Testis (tissue), 3 donors: ENCODE data around the gene PRM3. TPM values are rescaled to one million over a fixed set of nuclear protein-coding genes. Genes with fewer than 3 reads are reported as not detected.

Experiments used
- DNase-seq: peaks from one replicate; pipeline ENCODE4 v3.0.0-alpha.2; 2019
- H3K27ac ChIP-seq, 2 donors: fragments of 200-600 bp; sonication (generic); one replicate each; pipeline ENCODE4 v1.5.1; 2019
- H3K27me3 ChIP-seq: fragments of 200-600 bp; sonication (generic); one replicate; pipeline ENCODE4 v1.5.1; 2019
- H3K36me3 ChIP-seq: fragments of 200-600 bp; sonication (generic); one replicate; pipeline ENCODE4 v1.5.1; 2017; ENCODE audit warnings: low read depth; ENCODE audit errors: missing control alignments
- H3K4me1 ChIP-seq: fragments of 200-600 bp; sonication (generic); one replicate; pipeline ENCODE4 v1.5.1; 2019
- H3K4me3 ChIP-seq, 2 donors: fragments of 200-600 bp; sonication (generic); one replicate each; pipeline ENCODE4 v1.5.1; 2017 to 2019
- H3K9me3 ChIP-seq: fragments of 200-600 bp; sonication (generic); one replicate; pipeline ENCODE4 v1.5.1; 2017
- POLR2A ChIP-seq: fragments of 450-650 bp; IDR thresholded peaks from one replicate; pipeline ENCODE4 v1.6.1; 2017; ENCODE audit warnings: antibody characterized with exemption, mild to moderate bottlenecking, moderate library complexity
- WGBS, 2 donors: methylation state at CpG; one replicate each; pipeline ENCODE4 v1.1.5; 2018; 5-methylcytosine and 5-hydroxymethylcytosine counted together
- intact Hi-C: fragments of 100-400 bp; cut with DNase I; formaldehyde crosslinking; loops from one replicate; pipeline ENCODE4 v1.15.1; 2023; ENCODE audit warnings: low total_unique reads
- polyA plus RNA-seq: library from polyadenylated mRNA; stranded (reverse); fragments of 350-450 nt; fragmentation: Illumina TruSeq; extraction: RNeasy Lipid Tissue Mini Kit (QIAGEN cat#74804); gene quantifications from one replicate; pipeline ENCODE4 v1.2.3, GENCODE V29; 2014; ENCODE audit warnings: low read depth, low replicate concordance; ENCODE audit not compliant: insufficient read depth
- total RNA-seq, 2 donors: library from RNA; depleted of rRNA; stranded (reverse); fragments of >200 nt; gene quantifications; one replicate each; pipeline ENCODE4 v1.2.3, GENCODE V29; 2016
- TF ChIP-seq, protein P1 (sequence below), 3 experiments: fragments of 450-650 bp in 2 of 3; fragments of 200-600 bp in 1 of 3; sonication (generic) in 1 of 3; IDR thresholded peaks; one replicate each; pipeline ENCODE4 v1.5.1; 2016 to 2019; ENCODE audit warnings: antibody characterized with exemption in 3 of 3, mild to moderate bottlenecking in 2 of 3, moderate library complexity in 1 of 3

PRM3 gene
- total and polyA plus RNA-seq, 3 donors from 2014 or later = 51.1 to 383 (median 109) TPM

DNA sequence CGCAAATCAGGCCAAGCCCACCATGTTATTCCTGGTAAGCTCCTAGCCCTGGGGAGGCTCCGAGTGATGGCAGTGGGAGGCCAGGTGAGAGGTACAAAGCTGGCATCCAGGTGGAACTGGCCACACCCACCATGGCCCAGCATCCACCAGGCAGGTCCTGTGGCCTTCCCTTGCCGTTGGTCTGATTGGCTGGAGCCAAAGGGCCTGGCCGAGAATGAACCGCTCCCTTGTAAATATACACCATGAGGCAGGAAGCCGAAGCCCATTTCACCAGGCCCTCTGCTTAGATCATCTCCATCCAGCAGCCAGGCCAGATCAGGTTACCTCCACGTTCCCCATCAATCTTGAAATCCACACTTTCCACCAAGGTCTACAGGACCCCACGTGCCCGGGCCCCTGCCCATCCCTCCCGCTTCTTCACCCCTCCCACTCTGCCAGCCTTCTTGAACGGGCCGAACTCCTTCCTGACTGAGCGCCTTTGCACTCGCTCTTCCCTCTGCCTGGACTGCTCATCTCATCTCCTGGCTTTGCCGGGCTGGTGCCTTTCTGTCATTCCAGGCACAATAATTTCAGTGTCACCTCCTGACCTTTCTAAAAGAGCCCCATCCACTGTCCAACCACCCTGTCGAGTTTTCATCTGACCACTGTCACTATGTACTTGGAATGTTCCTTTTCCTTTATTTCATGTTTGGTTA is 23.2 kb downstream of the PRM3 start:
- Histone ChIP-seq H3K4me1 (peaks cover 2% of the 10 kb centered on the region), H3K9me3 (no peaks in the 10 kb centered on the region), H3K27me3 (no peaks in the 10 kb centered on the region), H3K27ac (no peak overlapping the region), H3K4me3 (peak overlapping the region; percentile 48 to 56), H3K36me3 (no peaks in the 10 kb centered on the region)
- DNase-seq = no peak
- intact Hi-C loops = no loop called here
- 48 to 63% methylated on average over 11 to 16 of the region's 16 CpGs for WGBS, 2 donors
- TF ChIP-seq, protein P1, sequence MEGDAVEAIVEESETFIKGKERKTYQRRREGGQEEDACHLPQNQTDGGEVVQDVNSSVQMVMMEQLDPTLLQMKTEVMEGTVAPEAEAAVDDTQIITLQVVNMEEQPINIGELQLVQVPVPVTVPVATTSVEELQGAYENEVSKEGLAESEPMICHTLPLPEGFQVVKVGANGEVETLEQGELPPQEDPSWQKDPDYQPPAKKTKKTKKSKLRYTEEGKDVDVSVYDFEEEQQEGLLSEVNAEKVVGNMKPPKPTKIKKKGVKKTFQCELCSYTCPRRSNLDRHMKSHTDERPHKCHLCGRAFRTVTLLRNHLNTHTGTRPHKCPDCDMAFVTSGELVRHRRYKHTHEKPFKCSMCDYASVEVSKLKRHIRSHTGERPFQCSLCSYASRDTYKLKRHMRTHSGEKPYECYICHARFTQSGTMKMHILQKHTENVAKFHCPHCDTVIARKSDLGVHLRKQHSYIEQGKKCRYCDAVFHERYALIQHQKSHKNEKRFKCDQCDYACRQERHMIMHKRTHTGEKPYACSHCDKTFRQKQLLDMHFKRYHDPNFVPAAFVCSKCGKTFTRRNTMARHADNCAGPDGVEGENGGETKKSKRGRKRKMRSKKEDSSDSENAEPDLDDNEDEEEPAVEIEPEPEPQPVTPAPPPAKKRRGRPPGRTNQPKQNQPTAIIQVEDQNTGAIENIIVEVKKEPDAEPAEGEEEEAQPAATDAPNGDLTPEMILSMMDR (IDR thresholded peaks at IDR 0.05) = no peak
- TF ChIP-seq POLR2A = no peak

DNA sequence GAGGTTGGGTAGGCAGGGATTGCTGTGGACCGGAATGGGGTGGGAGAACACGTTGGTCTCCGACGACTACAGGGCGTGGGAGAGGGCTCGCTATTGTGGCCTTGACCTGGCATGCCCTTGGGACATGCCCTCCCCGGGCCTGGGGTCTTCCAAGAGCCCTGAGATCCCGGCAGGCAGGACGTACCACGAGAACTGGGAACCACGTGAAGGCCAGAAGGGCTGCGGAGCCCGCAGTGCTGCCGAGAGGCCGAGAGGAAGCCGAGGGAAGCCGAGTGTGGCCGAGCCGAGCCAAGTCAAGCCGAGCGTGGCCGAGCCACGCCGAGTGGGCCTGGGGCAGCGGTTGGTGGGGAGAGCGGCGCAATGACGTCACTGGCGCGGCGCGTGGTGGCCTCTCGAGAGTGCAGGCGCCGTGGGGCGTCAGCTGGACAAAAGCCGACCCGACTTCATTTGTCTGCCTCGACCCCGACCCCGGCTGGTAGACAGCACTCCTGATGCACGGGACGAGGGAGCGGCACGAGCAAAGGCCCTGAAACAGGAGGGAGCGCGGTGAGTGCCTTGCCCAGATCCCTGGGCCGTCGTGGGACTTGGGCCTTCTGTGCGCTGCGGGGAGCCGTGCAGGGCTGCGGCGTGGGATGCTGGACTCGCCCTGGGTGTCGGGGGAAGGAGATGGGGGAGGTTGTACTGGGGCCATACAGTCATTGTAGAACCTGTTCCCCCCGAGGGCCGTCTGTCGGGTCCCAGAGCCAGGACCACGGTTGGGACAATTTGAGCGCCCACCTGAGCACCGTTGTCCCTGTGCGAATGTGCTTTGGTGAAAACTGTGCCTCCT is 24.0 kb downstream of the PRM3 start:
- no peak overlapping the region for H3K27ac ChIP-seq
- TF ChIP-seq, protein P1 (IDR thresholded peaks at IDR 0.05) = no peak
- no peak for TF ChIP-seq POLR2A
- no peaks in the 10 kb centered on the region for H3K27me3 ChIP-seq
- peak; percentile 83 for DNase-seq
- 35 to 73% methylated on average over 11 to 63 of the region's 63 CpGs for WGBS, 2 donors
- H3K9me3 ChIP-seq = no peaks in the 10 kb centered on the region
- intact Hi-C loops = no loop called here
- no peaks in the 10 kb centered on the region for H3K36me3 ChIP-seq
- no peaks in the 10 kb centered on the region for H3K4me1 ChIP-seq
- peak overlapping the region; percentile 48 to 56 for H3K4me3 ChIP-seq

DNA sequence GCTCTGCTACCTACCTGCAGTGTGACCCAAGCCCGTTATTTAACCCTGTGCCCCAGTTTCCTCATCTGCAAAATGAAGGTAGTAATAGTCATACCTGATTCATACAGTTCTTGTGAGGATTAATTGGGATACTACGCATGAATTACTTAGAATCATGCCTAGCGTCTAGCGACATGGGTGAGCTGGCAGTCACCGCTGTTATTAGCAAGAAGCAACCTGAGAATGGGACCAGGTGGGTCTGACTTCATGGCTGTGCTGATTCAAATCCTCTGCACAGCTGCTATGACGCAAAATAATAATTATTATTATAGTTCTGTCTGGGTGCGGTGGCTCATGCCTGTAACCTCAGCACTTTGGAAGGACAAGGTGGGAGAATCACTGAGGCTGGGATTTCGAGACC is 25.3 kb downstream of the PRM3 start:
- no peaks in the 10 kb centered on the region for H3K27me3 ChIP-seq
- no peaks in the 10 kb centered on the region for H3K4me1 ChIP-seq
- DNase-seq = no peak
- intact Hi-C loops = no loop called here
- no peak for TF ChIP-seq POLR2A
- TF ChIP-seq, protein P1 (IDR thresholded peaks at IDR 0.05) = no peak
- H3K27ac ChIP-seq = no peak overlapping the region
- no peaks in the 10 kb centered on the region for H3K9me3 ChIP-seq
- no peak overlapping the region for H3K4me3 ChIP-seq
- 88 to 89% methylated on average over 8 of the region's 8 CpGs for WGBS, 2 donors
- H3K36me3 ChIP-seq = no peaks in the 10 kb centered on the region

DNA sequence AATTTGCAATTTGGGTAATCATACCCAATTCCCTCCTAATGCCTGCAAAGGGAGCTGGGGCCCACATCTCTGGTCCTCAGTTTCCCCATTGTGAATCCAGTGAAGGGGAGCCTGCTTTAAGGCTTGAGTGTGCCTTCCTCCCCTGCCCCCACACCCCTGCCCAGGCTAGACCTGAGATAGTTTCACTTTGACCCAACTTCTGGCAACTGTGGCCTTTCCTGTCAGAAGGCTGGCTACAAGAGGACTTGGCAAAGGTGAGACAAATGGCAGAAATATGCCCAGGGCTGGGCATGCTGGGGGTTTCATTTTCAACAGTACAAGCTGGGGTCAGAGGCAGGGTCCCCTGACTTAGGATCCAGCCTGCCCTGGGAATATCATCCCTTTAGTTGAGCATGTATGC is 27.4 kb downstream of the PRM3 start:
- Histone ChIP-seq H3K27me3 (no peaks in the 10 kb centered on the region), H3K4me3 (no peak overlapping the region), H3K4me1 (no peaks in the 10 kb centered on the region), H3K9me3 (no peaks in the 10 kb centered on the region), H3K36me3 (no peaks in the 10 kb centered on the region), H3K27ac (no peak overlapping the region)
- no peak for DNase-seq
- intact Hi-C loops = no loop called here
- TF ChIP-seq POLR2A = no peak
- TF ChIP-seq, protein P1 (IDR thresholded peaks at IDR 0.05) = no peak
